OCI-LY1 (cell line): ENCODE measurements around the gene MAMDC2.

Experiments used
- H2AFZ ChIP-seq: fragments of 200-600 bp; sonication (generic), shearing (Covaris generic); 2 replicates; pipeline ENCODE4 v1.6.0; 2014; ENCODE audit warnings: antibody characterized with exemption, mild to moderate bottlenecking, low read length
- H3F3A ChIP-seq: fragments of 200-600 bp; sonication (generic), shearing (Covaris generic); 2 replicates; pipeline ENCODE4 v1.6.0; 2014; ENCODE audit warnings: mild to moderate bottlenecking, antibody characterized with exemption, low read length, moderate library complexity; ENCODE audit not compliant: insufficient read depth
- H3K27ac ChIP-seq: fragments of 200-600 bp; sonication (generic); 2 replicates; pipeline ENCODE4 v1.5.1; 2014; ENCODE audit warnings: low read length, mixed run types, mild to moderate bottlenecking, low read depth; ENCODE audit not compliant: poor library complexity, severe bottlenecking
- H3K27me3 ChIP-seq: fragments of 200-600 bp; sonication (generic); 2 replicates; pipeline ENCODE4 v1.6.0; 2014; ENCODE audit warnings: antibody characterized with exemption, mild to moderate bottlenecking, low read length, moderate library complexity; ENCODE audit not compliant: insufficient read depth
- H3K36me3 ChIP-seq: fragments of 200-600 bp; sonication (generic); 2 replicates; pipeline ENCODE4 v1.6.1; 2014; ENCODE audit warnings: mild to moderate bottlenecking, antibody characterized with exemption, low read length, moderate library complexity, mixed read lengths; ENCODE audit not compliant: insufficient read depth
- H3K4me1 ChIP-seq: fragments of 200-600 bp; sonication (generic); 2 replicates; pipeline ENCODE4 v1.5.1; 2014; ENCODE audit warnings: mild to moderate bottlenecking, low read length, moderate library complexity; ENCODE audit not compliant: insufficient read depth, severe bottlenecking
- H3K4me2 ChIP-seq: fragments of 200-600 bp; sonication (generic), shearing (Covaris generic); 2 replicates; pipeline ENCODE4 v1.6.1; 2014; ENCODE audit warnings: low read length
- H3K4me3 ChIP-seq: fragments of 200-600 bp; sonication (generic); 2 replicates; pipeline ENCODE4 v1.5.1; 2014; ENCODE audit warnings: low read length, low read depth, mild to moderate bottlenecking, mixed read lengths; ENCODE audit not compliant: poor library complexity, severe bottlenecking
- H3K79me2 ChIP-seq: fragments of 200-600 bp; shearing (Covaris generic); 2 replicates; pipeline ENCODE4 v1.6.1; 2016; ENCODE audit warnings: mixed run types, low read length, mixed read lengths; ENCODE audit not compliant: insufficient read depth
- H3K9ac ChIP-seq: fragments of 200-600 bp; sonication (generic), shearing (Covaris generic); 2 replicates; pipeline ENCODE4 v1.6.1; 2014; ENCODE audit warnings: mild to moderate bottlenecking, low read length, mixed read lengths
- H3K9me2 ChIP-seq: fragments of 200-600 bp; sonication (generic), shearing (Covaris generic); 2 replicates; pipeline ENCODE4 v1.6.1; 2014; ENCODE audit warnings: low read depth, mild to moderate bottlenecking, low read length, mixed read lengths
- H3K9me3 ChIP-seq: fragments of 200-600 bp; shearing (Covaris generic); 2 replicates; pipeline ENCODE4 v1.6.1; 2014; ENCODE audit warnings: low read length, mixed read lengths
- H4K20me1 ChIP-seq: fragments of 200-600 bp; sonication (generic), shearing (Covaris generic); 2 replicates; pipeline ENCODE4 v1.6.0; 2016; ENCODE audit warnings: mild to moderate bottlenecking, low read length; ENCODE audit not compliant: insufficient read depth
- EZH2 ChIP-seq: fragments of 200-600 bp; sonication (generic), shearing (Covaris generic); IDR thresholded peaks from 2 replicates; pipeline ENCODE4 v1.8.0; 2017; ENCODE audit warnings: borderline replicate concordance, mixed run types, mild to moderate bottlenecking, antibody characterized with exemption, low read length, moderate library complexity, mixed read lengths
- TF ChIP-seq, protein P1 (sequence below): fragments of 200-600 bp; sonication (generic), shearing (Covaris generic); IDR thresholded peaks from 2 replicates; pipeline ENCODE4 v1.5.1; 2017; ENCODE audit warnings: mild to moderate bottlenecking, antibody characterized with exemption, low read length, moderate library complexity, mixed read lengths

MAMDC2 gene

DNA sequence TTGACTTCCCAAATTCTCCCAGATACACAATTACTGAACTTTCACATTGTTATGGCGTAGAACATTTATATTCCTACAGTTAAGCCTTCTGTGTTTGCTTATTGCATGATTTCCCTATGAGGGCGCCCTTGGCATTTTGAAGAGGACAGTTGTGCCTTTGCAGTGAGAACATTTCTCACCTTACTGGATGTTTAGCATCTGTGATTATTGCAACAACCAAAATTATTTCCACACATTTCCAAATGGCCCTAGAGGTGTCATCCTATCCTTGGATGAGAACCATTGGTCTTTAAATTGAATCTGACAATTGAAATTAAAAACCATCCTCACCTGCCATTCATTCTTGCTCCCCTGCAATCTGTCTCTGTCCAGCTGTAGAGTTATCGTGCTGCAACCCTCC is 104.0 kb downstream of the MAMDC2 start:
- H3K4me3 ChIP-seq: no peak overlapping the region
- no peaks in the 10 kb centered on the region for H3K36me3 ChIP-seq
- H3K9me2 ChIP-seq: no peaks in the 10 kb centered on the region
- H3K9me3 ChIP-seq: no peaks in the 10 kb centered on the region
- H2AFZ ChIP-seq: no peak overlapping the region
- H3F3A ChIP-seq: no peaks in the 10 kb centered on the region
- no peak for TF ChIP-seq EZH2
- TF ChIP-seq, protein P1, sequence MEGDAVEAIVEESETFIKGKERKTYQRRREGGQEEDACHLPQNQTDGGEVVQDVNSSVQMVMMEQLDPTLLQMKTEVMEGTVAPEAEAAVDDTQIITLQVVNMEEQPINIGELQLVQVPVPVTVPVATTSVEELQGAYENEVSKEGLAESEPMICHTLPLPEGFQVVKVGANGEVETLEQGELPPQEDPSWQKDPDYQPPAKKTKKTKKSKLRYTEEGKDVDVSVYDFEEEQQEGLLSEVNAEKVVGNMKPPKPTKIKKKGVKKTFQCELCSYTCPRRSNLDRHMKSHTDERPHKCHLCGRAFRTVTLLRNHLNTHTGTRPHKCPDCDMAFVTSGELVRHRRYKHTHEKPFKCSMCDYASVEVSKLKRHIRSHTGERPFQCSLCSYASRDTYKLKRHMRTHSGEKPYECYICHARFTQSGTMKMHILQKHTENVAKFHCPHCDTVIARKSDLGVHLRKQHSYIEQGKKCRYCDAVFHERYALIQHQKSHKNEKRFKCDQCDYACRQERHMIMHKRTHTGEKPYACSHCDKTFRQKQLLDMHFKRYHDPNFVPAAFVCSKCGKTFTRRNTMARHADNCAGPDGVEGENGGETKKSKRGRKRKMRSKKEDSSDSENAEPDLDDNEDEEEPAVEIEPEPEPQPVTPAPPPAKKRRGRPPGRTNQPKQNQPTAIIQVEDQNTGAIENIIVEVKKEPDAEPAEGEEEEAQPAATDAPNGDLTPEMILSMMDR: no peak
- H3K9ac ChIP-seq: no peak overlapping the region
- H3K27me3 ChIP-seq: no peaks in the 10 kb centered on the region
- H3K27ac ChIP-seq: no peak overlapping the region
- H3K4me2 ChIP-seq: no peak overlapping the region
- no peaks in the 10 kb centered on the region for H3K4me1 ChIP-seq
- H4K20me1 ChIP-seq: no peaks in the 10 kb centered on the region
- no peaks in the 10 kb centered on the region for H3K79me2 ChIP-seq

DNA sequence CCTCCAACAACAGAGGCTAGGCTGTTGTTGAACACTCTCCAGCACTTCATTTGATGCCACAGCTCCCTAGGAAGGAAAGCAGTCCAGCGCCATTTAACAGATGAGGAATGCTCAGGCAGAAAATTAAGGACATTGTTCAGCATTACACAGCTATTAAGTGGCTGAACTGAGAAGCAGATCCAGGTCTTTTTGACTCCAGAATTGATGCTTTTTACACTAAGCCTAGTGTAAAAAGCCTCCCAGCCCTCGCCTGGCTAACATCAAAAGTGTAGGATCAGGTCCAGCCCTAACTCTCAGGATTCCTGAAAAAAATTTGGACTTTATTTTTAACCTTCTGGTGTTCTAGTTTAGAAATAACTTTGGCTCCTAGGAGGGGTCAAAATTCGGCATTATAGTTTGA is 108.7 kb downstream of the MAMDC2 start:
- H3K4me1 ChIP-seq: no peaks in the 10 kb centered on the region
- H3F3A ChIP-seq: no peaks in the 10 kb centered on the region
- no peaks in the 10 kb centered on the region for H3K79me2 ChIP-seq
- H3K9me2 ChIP-seq: no peaks in the 10 kb centered on the region
- no peaks in the 10 kb centered on the region for H4K20me1 ChIP-seq
- H3K27me3 ChIP-seq: no peaks in the 10 kb centered on the region; the same call in 1 of the 2 replicates
- H3K4me2 ChIP-seq: no peak overlapping the region
- no peak overlapping the region for H2AFZ ChIP-seq
- no peaks in the 10 kb centered on the region for H3K9me3 ChIP-seq
- no peaks in the 10 kb centered on the region for H3K36me3 ChIP-seq
- no peak for TF ChIP-seq EZH2
- TF ChIP-seq, protein P1: no peak
- no peak overlapping the region for H3K9ac ChIP-seq
- no peak overlapping the region for H3K27ac ChIP-seq
- H3K4me3 ChIP-seq: no peak overlapping the region

DNA sequence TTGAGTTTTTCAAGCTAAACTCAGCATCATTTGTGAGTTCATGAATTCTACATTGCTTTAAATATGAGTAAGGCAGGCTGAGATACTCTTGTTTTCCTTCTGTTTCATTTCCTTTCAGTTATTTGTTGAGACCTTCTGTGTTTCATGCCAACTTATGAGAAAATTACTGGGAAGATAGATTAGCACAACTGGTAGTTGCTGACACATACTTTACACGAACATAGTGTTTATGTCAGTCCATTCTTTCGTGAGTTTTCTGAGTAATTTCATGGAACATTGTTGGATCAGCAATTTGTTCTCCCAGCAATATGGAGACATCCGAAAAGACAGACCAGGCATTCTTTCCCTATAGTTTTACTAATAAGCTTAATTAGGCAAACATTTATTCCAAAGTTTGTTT is 113.1 kb downstream of the MAMDC2 start:
- Histone ChIP-seq H3K27ac (no peak overlapping the region), H2AFZ (no peak overlapping the region), H3F3A (no peaks in the 10 kb centered on the region), H3K9ac (no peak overlapping the region), H3K9me2 (no peaks in the 10 kb centered on the region), H3K9me3 (no peaks in the 10 kb centered on the region), H3K36me3 (no peaks in the 10 kb centered on the region), H3K4me3 (no peak overlapping the region), H3K4me2 (no peak overlapping the region), H3K4me1 (no peaks in the 10 kb centered on the region), H3K79me2 (no peaks in the 10 kb centered on the region), H3K27me3 (no peaks in the 10 kb centered on the region; the same call in 1 of the 2 replicates), H4K20me1 (no peaks in the 10 kb centered on the region)
- TF ChIP-seq, protein P1: no peak
- no peak for TF ChIP-seq EZH2
